Adipocyte (in vitro differentiated cells): Measurements from ENCODE around the gene PRKCD.

ENCODE experiments used
- DNase-seq: peaks from one replicate; pipeline ENCODE4 v3.0.0-alpha.2; 2015; ENCODE audit warnings: low read depth
- H3K27me3 ChIP-seq: replicated peaks from 2 replicates; pipeline ENCODE4 v1.7.0; 2013; ENCODE audit warnings: mild to moderate bottlenecking, low read length, moderate library complexity; ENCODE audit not compliant: control insufficient read depth, insufficient read depth
- H3K36me3 ChIP-seq: 2 replicates; pipeline ENCODE4 v1.7.0; 2013; ENCODE audit warnings: low read length, mild to moderate bottlenecking, moderate library complexity; ENCODE audit not compliant: control insufficient read depth, insufficient read depth, severe bottlenecking
- H3K4me1 ChIP-seq: 2 replicates; pipeline ENCODE4 v1.7.0; 2013; ENCODE audit warnings: mild to moderate bottlenecking, low read length, moderate library complexity; ENCODE audit not compliant: control insufficient read depth, insufficient read depth
- H3K4me3 ChIP-seq: 2 replicates; pipeline ENCODE4 v1.7.0; 2013; ENCODE audit warnings: mild to moderate bottlenecking, low read length, moderate library complexity
- H3K9ac ChIP-seq: 2 replicates; pipeline ENCODE4 v1.7.0; 2013; ENCODE audit warnings: mild to moderate bottlenecking, low read length, moderate library complexity
- H3K9me3 ChIP-seq: 2 replicates; pipeline ENCODE4 v1.7.0; 2013; ENCODE audit warnings: mild to moderate bottlenecking, low read length, moderate library complexity; ENCODE audit not compliant: control insufficient read depth

PRKCD gene

DNA sequence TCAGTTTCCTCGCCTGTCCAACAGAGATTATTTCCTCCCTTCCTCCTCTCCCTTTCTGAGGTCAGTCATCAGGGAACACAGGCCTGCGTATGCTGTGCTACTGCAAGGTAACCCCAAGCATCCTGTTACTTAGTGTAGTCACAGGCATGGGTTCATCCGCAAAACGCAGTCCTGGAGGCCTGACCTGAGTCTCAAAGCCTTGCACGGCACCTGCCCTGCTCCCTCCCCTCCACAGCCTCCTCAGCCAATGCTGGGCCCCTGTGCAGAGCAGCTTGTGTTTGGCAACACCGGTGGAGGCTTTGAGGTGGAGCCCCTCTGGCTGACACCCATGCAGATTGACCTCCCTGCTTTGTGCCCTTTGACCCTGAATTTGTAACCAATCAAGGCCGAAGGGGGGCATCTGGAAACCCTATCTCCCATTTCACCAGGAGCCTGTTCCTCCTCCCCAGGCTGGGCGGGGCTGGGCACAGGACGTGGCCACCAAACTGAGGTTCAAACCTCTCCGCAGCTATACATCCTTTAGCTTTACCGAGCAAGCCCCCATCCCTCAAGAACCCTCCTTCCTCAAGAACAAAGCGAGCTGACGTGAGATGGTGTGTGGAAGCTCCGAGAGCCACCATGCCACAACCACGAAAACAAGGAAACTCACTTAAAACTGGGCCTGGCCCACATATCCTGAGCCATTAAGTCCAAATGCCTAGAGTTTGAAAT is 73.3 kb downstream of the PRKCD start:
- Histone ChIP-seq H3K36me3 (peaks cover 94% of the 10 kb centered on the region), H3K27me3 (no peaks in the 10 kb centered on the region), H3K4me3 (no peak overlapping the region), H3K9ac (peak overlapping the region; percentile 53), H3K4me1 (peaks cover 63% of the 10 kb centered on the region), H3K9me3 (no peaks in the 10 kb centered on the region)
- DNase-seq = no peak

DNA sequence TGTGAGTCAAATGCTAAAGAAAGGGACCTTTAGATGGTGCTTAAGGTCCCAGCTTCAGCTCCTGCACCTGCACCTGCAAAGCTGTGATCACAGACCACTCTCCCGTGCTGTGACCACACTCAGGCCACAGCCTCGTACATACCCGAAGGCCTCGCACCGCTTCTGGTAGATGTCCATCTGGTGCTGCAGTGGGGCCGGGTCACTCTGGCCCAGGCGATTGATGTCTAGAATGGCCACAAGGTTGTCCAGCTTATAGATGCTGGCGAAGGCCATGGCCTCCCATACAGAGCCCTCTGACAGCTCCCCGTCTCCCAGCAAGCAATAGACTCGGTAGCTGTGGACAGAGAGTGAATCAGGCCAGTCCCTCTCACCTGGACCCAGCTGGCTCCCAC is 73.8 kb downstream of the PRKCD start:
- Histone ChIP-seq H3K36me3 (peaks cover 94% of the 10 kb centered on the region), H3K4me1 (peaks cover 66% of the 10 kb centered on the region), H3K27me3 (no peaks in the 10 kb centered on the region), H3K9me3 (no peaks in the 10 kb centered on the region), H3K9ac (no peak overlapping the region), H3K4me3 (no peak overlapping the region)
- DNase-seq = no peak

DNA sequence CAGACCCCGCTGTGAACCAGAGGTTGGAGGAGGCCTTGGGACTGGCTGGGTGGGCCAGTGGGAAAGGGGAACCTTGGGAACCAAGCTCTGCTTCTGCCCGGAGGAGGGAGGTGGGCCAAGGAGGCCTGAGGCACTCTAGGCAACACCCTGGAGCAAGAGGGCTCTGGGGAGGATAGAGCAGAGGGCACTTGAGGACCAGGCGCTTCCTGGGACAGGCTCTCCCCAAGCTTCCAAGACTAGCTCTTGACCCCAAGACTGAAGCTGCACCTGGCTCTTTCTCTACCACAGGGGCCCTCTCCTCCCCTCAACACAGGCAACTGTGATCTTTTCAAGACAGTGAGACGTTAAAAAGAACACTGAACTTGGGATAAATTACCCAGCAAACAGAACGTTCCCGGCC is 74.5 kb downstream of the PRKCD start:
- DNase-seq = no peak
- Histone ChIP-seq H3K9me3 (no peaks in the 10 kb centered on the region), H3K4me1 (peaks cover 66% of the 10 kb centered on the region), H3K9ac (peak overlapping the region; percentile 71), H3K27me3 (no peaks in the 10 kb centered on the region), H3K4me3 (no peak overlapping the region), H3K36me3 (peaks cover 94% of the 10 kb centered on the region)

DNA sequence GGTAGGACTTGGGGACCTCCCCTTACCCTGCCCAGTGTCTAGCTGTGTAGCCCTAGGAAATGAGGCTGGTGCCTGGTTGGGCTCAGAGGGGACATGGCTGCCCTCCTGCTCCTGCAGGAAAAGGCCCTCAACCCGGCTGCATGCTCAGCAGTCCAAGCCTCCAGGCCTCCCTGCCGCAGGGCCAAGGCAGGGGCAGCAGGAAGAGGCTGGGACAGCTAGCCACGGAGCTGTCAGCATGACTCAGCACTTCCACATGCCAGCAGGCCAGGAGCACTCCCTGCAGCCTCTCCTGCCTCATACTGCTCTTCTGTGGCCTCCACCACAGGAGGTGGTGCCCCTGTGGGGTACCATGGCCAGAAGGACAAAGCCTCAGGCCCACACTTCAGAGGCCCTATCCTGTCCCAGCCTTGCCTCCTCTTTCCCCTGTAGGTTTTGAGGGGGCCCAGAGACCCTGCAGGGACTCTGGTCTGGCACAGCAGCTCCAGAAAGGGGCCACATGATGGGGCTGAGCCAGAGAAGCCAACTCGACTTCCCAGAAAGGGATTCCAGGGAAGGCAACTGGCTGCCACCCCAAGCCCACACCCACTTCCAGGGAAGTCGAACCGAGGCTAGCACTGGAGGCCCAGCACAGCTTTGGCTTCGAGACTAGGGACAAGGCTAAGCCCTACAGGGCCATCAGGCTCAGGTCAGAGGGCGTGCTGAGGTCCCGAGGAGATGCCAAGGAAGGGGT is 75.3 kb downstream of the PRKCD start:
- no peak overlapping the region for H3K4me3 ChIP-seq
- H3K27me3 ChIP-seq = no peaks in the 10 kb centered on the region
- peak; percentile 85 for DNase-seq
- peaks cover 71% of the 10 kb centered on the region for H3K4me1 ChIP-seq
- peaks cover 94% of the 10 kb centered on the region for H3K36me3 ChIP-seq
- no peaks in the 10 kb centered on the region for H3K9me3 ChIP-seq
- peak overlapping the region; percentile 71 for H3K9ac ChIP-seq

DNA sequence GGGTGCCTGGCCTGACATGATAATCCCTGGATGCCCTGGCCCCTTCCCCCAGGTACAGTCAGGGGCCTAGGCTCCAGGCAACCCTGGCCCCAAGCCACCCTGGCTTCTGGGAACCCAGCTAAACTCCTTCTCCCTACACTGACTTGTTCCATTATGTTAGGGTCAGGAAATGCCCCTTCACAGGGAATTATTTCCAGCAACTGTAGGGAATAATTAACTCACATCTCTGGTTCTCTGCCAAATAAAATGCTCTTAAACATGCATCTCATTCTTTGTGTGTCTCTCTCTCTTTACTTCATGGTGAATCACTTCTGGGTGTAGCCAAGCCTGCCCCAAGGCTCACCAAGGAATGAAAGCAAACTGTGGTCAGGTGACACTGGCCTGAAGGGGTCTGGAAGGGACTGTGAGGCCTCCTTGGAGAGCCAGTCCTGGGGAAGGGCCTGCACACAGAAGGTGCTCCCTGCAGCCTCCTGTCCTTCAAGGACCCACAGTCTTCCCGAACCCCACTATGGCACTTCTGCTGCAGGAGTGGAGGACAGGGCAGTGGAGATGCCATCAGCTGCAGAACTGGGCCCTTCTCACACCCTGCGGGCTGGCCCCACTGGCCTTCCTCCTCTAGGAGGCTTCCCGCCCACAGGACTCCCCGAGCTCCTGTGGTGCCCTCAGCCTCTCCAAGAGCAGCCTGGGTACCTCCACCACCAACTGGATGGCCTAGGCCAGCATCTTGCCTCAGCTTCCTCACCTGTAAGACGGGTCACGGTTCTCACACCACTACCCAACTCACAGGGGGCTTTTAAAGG is 77.2 kb downstream of the PRKCD start:
- Histone ChIP-seq H3K27me3 (no peaks in the 10 kb centered on the region), H3K9ac (peak overlapping the region; percentile 50), H3K4me1 (peaks cover 79% of the 10 kb centered on the region), H3K9me3 (no peaks in the 10 kb centered on the region), H3K4me3 (peak overlapping the region; percentile 18), H3K36me3 (peaks cover 87% of the 10 kb centered on the region)
- peak; percentile 92 for DNase-seq

DNA sequence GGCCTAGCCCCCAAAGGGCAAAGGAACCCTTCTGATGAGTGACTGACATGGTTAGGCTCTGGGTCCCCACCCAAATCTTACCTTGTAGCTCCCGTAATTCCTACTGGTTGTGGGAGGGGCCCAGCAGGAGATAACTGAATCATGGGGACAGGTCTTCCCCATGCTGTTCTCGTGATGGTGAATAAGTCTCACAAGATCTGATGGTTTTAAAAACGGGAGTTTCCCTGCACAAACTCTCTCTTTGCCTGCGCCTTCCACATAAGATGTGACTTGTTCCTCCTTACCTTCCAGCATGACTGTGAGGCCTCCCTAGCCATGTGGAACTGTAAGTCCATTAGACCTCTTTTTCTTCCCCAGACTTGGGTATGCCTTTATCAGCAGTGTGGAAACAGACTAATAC is 77.9 kb downstream of the PRKCD start:
- no peaks in the 10 kb centered on the region for H3K9me3 ChIP-seq

DNA sequence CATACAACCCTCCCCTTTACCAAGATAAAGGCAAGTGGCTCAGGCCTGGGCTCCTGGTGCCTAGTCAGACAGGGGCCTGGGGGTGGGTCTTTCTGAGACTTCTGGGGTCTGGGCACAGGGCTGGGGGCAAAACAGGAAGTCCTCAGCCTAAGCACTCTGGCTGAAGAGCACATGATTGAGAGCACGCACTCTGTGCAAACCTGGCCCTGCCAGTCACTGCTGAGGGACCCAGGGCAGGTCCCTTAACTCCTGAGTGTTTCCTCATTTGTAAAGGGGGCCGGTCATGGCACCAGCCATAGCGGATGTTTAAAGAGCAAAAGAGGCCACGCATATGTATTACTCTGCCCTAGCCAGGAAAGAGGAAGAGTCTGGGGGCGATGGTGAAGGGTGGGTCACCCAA is 78.8 kb downstream of the PRKCD start:
- Histone ChIP-seq H3K4me1 (peaks cover 80% of the 10 kb centered on the region), H3K9ac (peak overlapping the region; percentile 11), H3K9me3 (no peaks in the 10 kb centered on the region), H3K4me3 (no peak overlapping the region), H3K36me3 (peaks cover 85% of the 10 kb centered on the region), H3K27me3 (no peaks in the 10 kb centered on the region)
- DNase-seq = no peak

More for the DNA sequence above, 77.9 kb downstream of the PRKCD start:
- H3K4me1 ChIP-seq = peaks cover 79% of the 10 kb centered on the region
- peak overlapping the region; percentile 48 for H3K9ac ChIP-seq
- no peaks in the 10 kb centered on the region for H3K27me3 ChIP-seq
- H3K4me3 ChIP-seq = peak overlapping the region; percentile 18
- no peak for DNase-seq
- peaks cover 87% of the 10 kb centered on the region for H3K36me3 ChIP-seq

DNA sequence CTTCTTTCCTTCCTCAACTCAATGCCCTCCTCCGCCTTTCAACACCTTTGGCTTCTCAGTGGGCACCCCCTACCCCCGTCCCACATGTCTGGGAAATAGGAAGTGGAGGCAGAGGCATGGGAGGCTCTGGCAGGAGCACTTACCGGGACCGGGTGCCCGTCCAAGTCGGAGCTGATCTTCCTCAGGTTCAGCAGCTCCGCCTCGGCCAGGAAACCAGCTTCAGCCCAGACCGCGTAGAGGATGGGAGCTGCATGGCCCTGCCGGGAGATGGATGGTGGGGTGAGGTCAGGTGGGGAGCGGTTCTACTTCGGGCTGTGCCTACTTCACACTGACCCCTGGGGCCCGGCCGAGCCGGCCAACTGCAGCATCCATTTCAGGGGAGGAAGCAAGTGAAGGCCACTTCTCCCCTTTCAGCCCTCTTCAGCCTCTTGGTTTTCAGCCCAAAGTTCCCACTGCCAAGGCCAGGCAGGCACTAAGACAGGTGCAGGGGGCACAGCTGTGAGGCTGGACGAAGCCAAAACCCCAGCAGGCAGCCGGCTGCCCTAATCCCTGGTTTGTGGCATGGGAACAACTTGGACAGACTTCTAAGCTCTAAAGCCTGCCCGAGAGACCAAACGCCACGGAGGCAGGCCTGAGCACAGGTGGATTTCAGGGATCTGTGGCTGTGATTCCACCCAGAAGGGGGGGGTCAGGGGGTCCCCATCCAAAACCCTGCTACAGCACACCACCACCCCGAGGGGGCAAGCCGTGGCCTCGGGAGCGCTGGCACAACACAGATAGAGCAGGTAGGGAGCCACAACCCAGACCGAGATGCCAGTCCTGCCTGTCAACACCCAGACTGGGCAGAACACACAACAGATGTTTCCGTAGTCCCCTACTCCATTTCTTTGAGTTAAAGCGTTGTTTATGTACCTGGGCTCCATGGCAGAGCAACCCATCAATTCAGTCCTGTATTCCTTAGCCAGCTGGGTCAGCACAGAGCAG is 80.3 kb downstream of the PRKCD start:
- Histone ChIP-seq H3K4me1 (peaks cover 69% of the 10 kb centered on the region), H3K36me3 (peaks cover 77% of the 10 kb centered on the region), H3K9me3 (no peaks in the 10 kb centered on the region), H3K27me3 (no peaks in the 10 kb centered on the region), H3K4me3 (no peak overlapping the region), H3K9ac (peak overlapping the region; percentile 73)
- no peak for DNase-seq

DNA sequence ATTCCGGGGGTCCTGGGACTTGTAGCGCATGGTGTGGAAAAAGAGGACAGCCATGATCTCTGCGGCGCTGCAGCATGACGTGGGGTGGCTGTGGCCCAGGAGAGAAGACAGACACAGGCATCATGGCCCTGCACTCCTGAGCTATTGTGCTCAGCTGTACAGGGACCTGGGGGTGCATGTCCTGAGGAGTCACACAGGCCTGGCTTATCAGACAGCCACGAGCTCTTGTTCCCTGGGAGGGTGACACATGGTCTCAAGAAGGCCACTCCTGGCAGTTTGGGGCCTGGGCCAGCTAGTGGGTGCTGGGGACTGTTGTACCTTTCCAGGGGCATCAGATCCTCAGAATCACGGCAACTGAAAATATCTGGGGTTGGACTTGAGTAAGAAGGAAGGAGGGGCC is 81.1 kb downstream of the PRKCD start:
- DNase-seq = no peak
- no peak overlapping the region for H3K4me3 ChIP-seq
- H3K9ac ChIP-seq = peak overlapping the region; percentile 73
- H3K36me3 ChIP-seq = peaks cover 71% of the 10 kb centered on the region
- peaks cover 61% of the 10 kb centered on the region for H3K4me1 ChIP-seq
- H3K9me3 ChIP-seq = no peaks in the 10 kb centered on the region
- no peaks in the 10 kb centered on the region for H3K27me3 ChIP-seq
